Omental fat pad (tissue), 4 donors: ENCODE results near the gene ARHGAP27. TPM values are rescaled to one million over a fixed set of nuclear protein-coding genes. Genes with fewer than 3 reads are reported as not detected.
"Not testable (repeated sequence)": the region's sequence is repeated elsewhere in the genome, so short reads cannot be mapped to it uniquely, and the experiment has no call there.

Experiments used
- ATAC-seq: fragments of 150-250 bp; one replicate; pipeline ENCODE4 v1.9.1; 2016; ENCODE audit warnings: mild to moderate bottlenecking, moderate library complexity; ENCODE audit not compliant: low FRiP score
- DNase-seq: peaks from one replicate; pipeline ENCODE4 v3.0.0-alpha.2; 2019; ENCODE audit warnings: low spot score
- CTCF ChIP-seq, 3 donors: fragments of 450-650 bp; IDR thresholded peaks; one replicate each; pipeline ENCODE4 v1.5.1; 2016 to 2017; ENCODE audit warnings: antibody characterized with exemption in 3 of 3, mild to moderate bottlenecking in 3 of 3, moderate library complexity in 2 of 3
- total RNA-seq, 4 donors: library from RNA; depleted of rRNA; stranded (reverse); fragments of >200 nt; gene quantifications; one replicate each; pipeline ENCODE4 v1.1.0, GENCODE V29; 2016

Gene ARHGAP27
- total RNA-seq, 4 donors from 2014 or later = 13.4 to 52.5 (median 23.7) TPM

GRCh38 chr17:45441526-45442310 lies 9.0 kb upstream of the ARHGAP27 start:
- ATAC-seq (no peak), DNase-seq (no peak)
- no peak for TF ChIP-seq CTCF (IDR thresholded peaks at IDR 0.05)

GRCh38 chr17:45440839-45441515 lies 8.3 kb upstream of the ARHGAP27 start:
- DNase-seq, ATAC-seq: not testable (repeated sequence)

GRCh38 chr17:45440161-45440778 lies 7.6 kb upstream of the ARHGAP27 start:
- ATAC-seq = no peak
- DNase-seq = no peak

GRCh38 chr17:45438931-45439610 lies 6.4 kb upstream of the ARHGAP27 start:
- ATAC-seq (no peak), DNase-seq (no peak)
- TF ChIP-seq CTCF (IDR thresholded peaks at IDR 0.05) = no peak

More at GRCh38 chr17:45440161-45440778, 7.6 kb upstream of the ARHGAP27 start:
- TF ChIP-seq CTCF (IDR thresholded peaks at IDR 0.05) = no peak

GRCh38 chr17:45437465-45438283 lies 5.0 kb upstream of the ARHGAP27 start:
- TF ChIP-seq CTCF (IDR thresholded peaks at IDR 0.05) = no peak
- ATAC-seq (no peak), DNase-seq (no peak)

- no peak for DNase-seq
- no peak for ATAC-seq
- no peak for TF ChIP-seq CTCF (IDR thresholded peaks at IDR 0.05)
These were observed 4.2 kb upstream of the ARHGAP27 start for GRCh38 chr17:45436625-45437464.
